H9 (cell line): ENCODE measurements around the gene MAP2K2. TPM values are rescaled to one million over a fixed set of nuclear protein-coding genes. Genes with fewer than 3 reads are reported as not detected.

Experiments
- DNase-seq: peaks from one replicate; pipeline ENCODE4 v3.0.0-alpha.2; 2017
- H2AFZ ChIP-seq: one replicate; pipeline ENCODE4 v1.6.1; 2013; ENCODE audit warnings: mild to moderate bottlenecking, low read length, control low read depth, moderate library complexity
- H2AK5ac ChIP-seq: 2 replicates; pipeline ENCODE4 v1.6.1; 2013; ENCODE audit warnings: low read length, control low read depth, mixed read lengths; ENCODE audit not compliant: insufficient read length
- H2BK120ac ChIP-seq: one replicate; pipeline ENCODE4 v1.6.1; 2013; ENCODE audit warnings: low read depth, mild to moderate bottlenecking, low read length, control low read depth, inconsistent platforms; ENCODE audit not compliant: poor library complexity, severe bottlenecking
- H2BK12ac ChIP-seq: 2 replicates; pipeline ENCODE4 v1.6.1; 2013; ENCODE audit warnings: low read length, control low read depth, mixed read lengths, low read depth; ENCODE audit not compliant: insufficient read length
- H2BK15ac ChIP-seq: 2 replicates; pipeline ENCODE4 v1.6.1; 2013; ENCODE audit warnings: low read depth, low read length, control low read depth
- H2BK20ac ChIP-seq: one replicate; pipeline ENCODE4 v1.6.1; 2013; ENCODE audit warnings: low read depth, mild to moderate bottlenecking, low read length, control low read depth, inconsistent platforms; ENCODE audit not compliant: poor library complexity, severe bottlenecking
- H2BK5ac ChIP-seq: 2 replicates; pipeline ENCODE4 v1.6.1; 2013; ENCODE audit warnings: low read length, control low read depth, mixed read lengths; ENCODE audit not compliant: insufficient read length
- H3K14ac ChIP-seq: 2 replicates; pipeline ENCODE4 v1.6.1; 2013; ENCODE audit warnings: low read length, control low read depth; ENCODE audit not compliant: insufficient read depth
- H3K18ac ChIP-seq: 2 replicates; pipeline ENCODE4 v1.6.1; 2013; ENCODE audit warnings: low read depth, mild to moderate bottlenecking, mixed read lengths, low read length, control low read depth; ENCODE audit not compliant: insufficient read length
- H3K23ac ChIP-seq: 2 replicates; pipeline ENCODE4 v1.6.1; 2013; ENCODE audit warnings: low read length, control low read depth, mixed read lengths, low read depth; ENCODE audit not compliant: insufficient read length
- H3K23me2 ChIP-seq: 2 replicates; pipeline ENCODE4 v1.6.1; 2013; ENCODE audit warnings: low read depth, mild to moderate bottlenecking, mixed read lengths, low read length, control low read depth; ENCODE audit not compliant: insufficient read length, poor library complexity, severe bottlenecking
- H3K27ac ChIP-seq: 2 replicates; pipeline ENCODE4 v1.5.1; 2013; ENCODE audit warnings: low read length, control low read depth, mixed read lengths, low read depth; ENCODE audit not compliant: insufficient read length
- H3K27me3 ChIP-seq: 2 replicates; pipeline ENCODE4 v1.6.1; 2013; ENCODE audit warnings: low read length, control low read depth, inconsistent platforms; ENCODE audit not compliant: insufficient read depth
- H3K4ac ChIP-seq: 2 replicates; pipeline ENCODE4 v1.6.1; 2013; ENCODE audit warnings: low read depth, mild to moderate bottlenecking, control low read depth, inconsistent platforms, low read length, moderate library complexity
- H3K4me1 ChIP-seq: 2 replicates; pipeline ENCODE4 v1.6.1; 2013; ENCODE audit warnings: low read length, control low read depth, inconsistent platforms; ENCODE audit not compliant: insufficient read depth
- H3K4me2 ChIP-seq: 2 replicates; pipeline ENCODE4 v1.6.1; 2013; ENCODE audit warnings: low read length, control low read depth, mixed read lengths; ENCODE audit not compliant: insufficient read length, insufficient read depth
- H3K56ac ChIP-seq: 2 replicates; pipeline ENCODE4 v1.6.1; 2013; ENCODE audit warnings: low read depth, mild to moderate bottlenecking, mixed read lengths, low read length, control low read depth; ENCODE audit not compliant: insufficient read length
- H3K79me1 ChIP-seq: 2 replicates; pipeline ENCODE4 v1.6.1; 2013; ENCODE audit warnings: low read depth, mild to moderate bottlenecking, moderate library complexity, low read length, control low read depth, inconsistent platforms; ENCODE audit not compliant: insufficient read depth, poor library complexity, severe bottlenecking
- H3K79me2 ChIP-seq: 2 replicates; pipeline ENCODE4 v1.6.1; 2013; ENCODE audit warnings: low read length, control low read depth, inconsistent platforms; ENCODE audit not compliant: insufficient read depth
- H3K9ac ChIP-seq: 2 replicates; pipeline ENCODE4 v1.6.1; 2013; ENCODE audit warnings: low read length, control low read depth, mixed read lengths; ENCODE audit not compliant: insufficient read length; ENCODE audit errors: extremely low read depth
- H3K9me3 ChIP-seq: one replicate; pipeline ENCODE4 v1.6.1; 2013; ENCODE audit warnings: low read depth, low read length, inconsistent platforms; ENCODE audit not compliant: control insufficient read depth
- H3T11ph ChIP-seq: one replicate; pipeline ENCODE4 v1.6.1; 2013; ENCODE audit warnings: mild to moderate bottlenecking, low read length, control low read depth, inconsistent platforms
- H4K20me1 ChIP-seq: one replicate; pipeline ENCODE4 v1.6.1; 2013; ENCODE audit not compliant: control insufficient read depth, insufficient read length, insufficient read depth
- H4K5ac ChIP-seq: 2 replicates; pipeline ENCODE4 v1.6.1; 2013; ENCODE audit warnings: low read depth, mild to moderate bottlenecking, mixed read lengths, low read length, control low read depth; ENCODE audit not compliant: insufficient read length
- H4K8ac ChIP-seq: replicated peaks from 2 replicates; pipeline ENCODE4 v1.6.1; 2013; ENCODE audit warnings: low read length, control low read depth, mixed read lengths, low read depth; ENCODE audit not compliant: insufficient read length
- H4K91ac ChIP-seq: 2 replicates; pipeline ENCODE4 v1.6.1; 2013; ENCODE audit warnings: low read depth, mild to moderate bottlenecking, moderate library complexity, mixed read lengths, low read length, control low read depth; ENCODE audit not compliant: insufficient read length
- H3K27ac Mint-ChIP-seq, 3 experiments: 2 replicates in 2 of 3; 3 replicates in 1 of 3; pipeline ENCODE4 v1.8.0; 2020 to 2021; ENCODE audit warnings: mixed read lengths in 3 of 3, mild to moderate bottlenecking in 1 of 3, moderate library complexity in 1 of 3
- H3K27me3 Mint-ChIP-seq: 2 replicates; pipeline ENCODE4 v1.8.0; 2021; ENCODE audit warnings: low read depth, mild to moderate bottlenecking, moderate library complexity, mixed read lengths
- H3K36me3 Mint-ChIP-seq, 3 experiments: 2 replicates in 2 of 3; 3 replicates in 1 of 3; pipeline ENCODE4 v1.8.0; 2020 to 2021; ENCODE audit warnings: low read depth in 3 of 3, mixed read lengths in 3 of 3; ENCODE audit not compliant: insufficient read depth in 1 of 3
- H3K4me1 Mint-ChIP-seq, 2 experiments: 2 replicates each; pipeline ENCODE4 v1.8.0; 2020; ENCODE audit warnings: mixed read lengths in 2 of 2
- H3K4me3 Mint-ChIP-seq, 2 experiments: 2 replicates in 1 of 2; 3 replicates in 1 of 2; pipeline ENCODE4 v1.8.0; 2020 to 2021; ENCODE audit warnings: mild to moderate bottlenecking in 2 of 2, mixed read lengths in 2 of 2, moderate library complexity in 1 of 2
- H3K9me3 Mint-ChIP-seq, 2 experiments: 2 replicates in 1 of 2; 3 replicates in 1 of 2; pipeline ENCODE4 v1.8.0; 2020; ENCODE audit warnings: mild to moderate bottlenecking in 2 of 2, mixed read lengths in 2 of 2, moderate library complexity in 1 of 2
- WGBS: extraction: QIAGEN DNeasy Blood & Tissue Kit; methylation state at CpG from one replicate; pipeline ENCODE4 v1.1.7; 2013; ENCODE audit warnings: missing lambda C conversion rate, low lambda C conversion rate, mixed read lengths; ENCODE audit not compliant: insufficient read length; ENCODE audit errors: extremely low coverage; 5-methylcytosine and 5-hydroxymethylcytosine counted together
- total RNA-seq: library from RNA; stranded (reverse); gene quantifications from 2 replicates; pipeline ENCODE4 v1.2.1, GENCODE V29; 2021
- TF ChIP-seq, protein P1 (sequence below): fragments of 200-600 bp; sonication (generic); conservative IDR thresholded peaks from 3 replicates; pipeline ENCODE4 v1.8.0; 2021; ENCODE audit warnings: antibody characterized with exemption, mild to moderate bottlenecking

MAP2K2 gene
- total RNA-seq, 1 experiment from 2014 or later, result 167 TPM

DNA sequence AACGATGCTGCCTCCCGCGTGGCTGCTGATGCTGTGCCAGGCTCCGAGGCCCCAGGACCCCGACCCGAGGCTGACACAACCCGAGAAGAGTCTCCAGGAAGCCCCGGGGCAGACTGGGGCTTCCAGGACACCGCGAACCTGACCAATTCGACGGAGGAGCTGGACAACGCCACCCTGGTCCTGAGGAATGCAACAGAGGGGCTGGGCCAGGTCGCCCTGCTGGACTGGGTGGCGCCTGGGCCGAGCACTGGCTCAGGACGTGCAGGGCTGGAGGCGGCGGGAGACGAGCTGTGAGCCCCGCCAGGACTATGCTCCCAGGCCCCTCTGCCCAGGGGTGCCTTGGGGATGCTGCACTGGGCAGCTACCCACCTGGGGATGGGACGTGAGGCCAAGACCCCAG, 47.8 kb upstream of the MAP2K2 start:
- Histone ChIP-seq H4K8ac (no peak overlapping the region), H3K9me3 (no peaks in the 10 kb centered on the region), H2BK12ac (no peak overlapping the region), H3K56ac (no peak overlapping the region), H2BK15ac (no peak overlapping the region), H2BK20ac (no peak overlapping the region), H3K27ac (no peak overlapping the region), H3K23ac (no peak overlapping the region), H3K4me2 (no peak overlapping the region), H3K4me1 (no peaks in the 10 kb centered on the region), H3K18ac (no peak overlapping the region), H3K9ac (no peak overlapping the region), H4K20me1 (no peaks in the 10 kb centered on the region), H3K79me2 (no peaks in the 10 kb centered on the region), H2AK5ac (no peak overlapping the region), H3K14ac (no peak overlapping the region), H3K27me3 (no peaks in the 10 kb centered on the region; the same call in 1 of the 2 replicates), H2BK5ac (no peak overlapping the region), H2BK120ac (no peak overlapping the region), H3K23me2 (no peaks in the 10 kb centered on the region), H2AFZ (no peak overlapping the region), H4K5ac (no peak overlapping the region), H4K91ac (no peak overlapping the region), H3K79me1 (no peaks in the 10 kb centered on the region), H3K4ac (no peak overlapping the region), H3T11ph (no peak overlapping the region)
- no peak for DNase-seq
- no CpG with 5 or more reads among the region's 22 CpGs for WGBS
- H3K36me3 Mint-ChIP-seq, result 0 out of 7 replicates have a peak, but pooled peaks cover 0 to 3% (median 0%) of the 10 kb centered on the region in 3 experiments
- peaks cover 3 to 8% of the 10 kb centered on the region in 2 experiments; a peak in 3 of 4 replicates for H3K4me1 Mint-ChIP-seq
- H3K4me3 Mint-ChIP-seq, result no peak overlapping the region
- no peak overlapping the region for H3K27ac Mint-ChIP-seq
- peaks cover 47% of the 10 kb centered on the region for H3K27me3 Mint-ChIP-seq
- no peaks in the 10 kb centered on the region for H3K9me3 Mint-ChIP-seq
- TF ChIP-seq, protein P1, sequence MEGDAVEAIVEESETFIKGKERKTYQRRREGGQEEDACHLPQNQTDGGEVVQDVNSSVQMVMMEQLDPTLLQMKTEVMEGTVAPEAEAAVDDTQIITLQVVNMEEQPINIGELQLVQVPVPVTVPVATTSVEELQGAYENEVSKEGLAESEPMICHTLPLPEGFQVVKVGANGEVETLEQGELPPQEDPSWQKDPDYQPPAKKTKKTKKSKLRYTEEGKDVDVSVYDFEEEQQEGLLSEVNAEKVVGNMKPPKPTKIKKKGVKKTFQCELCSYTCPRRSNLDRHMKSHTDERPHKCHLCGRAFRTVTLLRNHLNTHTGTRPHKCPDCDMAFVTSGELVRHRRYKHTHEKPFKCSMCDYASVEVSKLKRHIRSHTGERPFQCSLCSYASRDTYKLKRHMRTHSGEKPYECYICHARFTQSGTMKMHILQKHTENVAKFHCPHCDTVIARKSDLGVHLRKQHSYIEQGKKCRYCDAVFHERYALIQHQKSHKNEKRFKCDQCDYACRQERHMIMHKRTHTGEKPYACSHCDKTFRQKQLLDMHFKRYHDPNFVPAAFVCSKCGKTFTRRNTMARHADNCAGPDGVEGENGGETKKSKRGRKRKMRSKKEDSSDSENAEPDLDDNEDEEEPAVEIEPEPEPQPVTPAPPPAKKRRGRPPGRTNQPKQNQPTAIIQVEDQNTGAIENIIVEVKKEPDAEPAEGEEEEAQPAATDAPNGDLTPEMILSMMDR, result no peak
